ENCODE measurements around the gene SAP30L. TPM values are rescaled to one million over a fixed set of nuclear protein-coding genes. Genes with fewer than 3 reads are reported as not detected.

SAP30L gene
- total RNA-seq, 6 experiments from 2014 or later, result 23.3 to 31.5 (median 28.1) TPM

DNA sequence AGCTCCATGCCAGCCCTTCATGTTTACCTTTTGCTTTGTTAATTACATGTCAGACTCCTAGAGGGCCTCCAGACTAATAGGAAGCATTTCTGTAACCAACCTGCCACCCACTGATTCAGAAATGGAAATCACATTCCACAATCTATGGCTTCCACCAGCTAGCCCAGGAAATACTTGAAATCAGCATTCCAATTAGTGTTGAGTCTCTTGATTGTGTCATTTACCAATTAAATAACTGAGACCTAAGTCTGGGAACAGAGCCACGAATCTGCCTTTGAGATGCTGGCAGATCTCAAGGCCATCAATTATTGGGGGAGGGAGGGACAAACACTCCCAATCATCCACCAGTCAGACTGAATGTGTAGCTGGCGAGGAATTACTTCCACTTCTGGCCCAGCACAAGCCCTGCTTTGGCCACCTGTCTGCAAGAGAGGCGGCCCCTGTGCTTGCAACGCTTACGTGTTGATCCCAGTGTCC lies 27.4 kb upstream of the SAP30L start:
- Mint-ChIP-seq H3K9me3 (no peaks in the 10 kb centered on the region), H3K27me3 (ENCODE audit: insufficient read depth) (peaks cover 4% of the 10 kb centered on the region; the same call in 1 of the 2 replicates), H3K4me3 (no peak overlapping the region), H3K4me1 (ENCODE audit: low read depth) (peaks cover 13% of the 10 kb centered on the region), H3K27ac (peak overlapping the region; percentile 43; the same call in 1 of the 2 replicates), H3K36me3 (ENCODE audit: low read depth) (peaks cover 14% of the 10 kb centered on the region; the same call in 1 of the 2 replicates)
- TF ChIP-seq, protein P1, sequence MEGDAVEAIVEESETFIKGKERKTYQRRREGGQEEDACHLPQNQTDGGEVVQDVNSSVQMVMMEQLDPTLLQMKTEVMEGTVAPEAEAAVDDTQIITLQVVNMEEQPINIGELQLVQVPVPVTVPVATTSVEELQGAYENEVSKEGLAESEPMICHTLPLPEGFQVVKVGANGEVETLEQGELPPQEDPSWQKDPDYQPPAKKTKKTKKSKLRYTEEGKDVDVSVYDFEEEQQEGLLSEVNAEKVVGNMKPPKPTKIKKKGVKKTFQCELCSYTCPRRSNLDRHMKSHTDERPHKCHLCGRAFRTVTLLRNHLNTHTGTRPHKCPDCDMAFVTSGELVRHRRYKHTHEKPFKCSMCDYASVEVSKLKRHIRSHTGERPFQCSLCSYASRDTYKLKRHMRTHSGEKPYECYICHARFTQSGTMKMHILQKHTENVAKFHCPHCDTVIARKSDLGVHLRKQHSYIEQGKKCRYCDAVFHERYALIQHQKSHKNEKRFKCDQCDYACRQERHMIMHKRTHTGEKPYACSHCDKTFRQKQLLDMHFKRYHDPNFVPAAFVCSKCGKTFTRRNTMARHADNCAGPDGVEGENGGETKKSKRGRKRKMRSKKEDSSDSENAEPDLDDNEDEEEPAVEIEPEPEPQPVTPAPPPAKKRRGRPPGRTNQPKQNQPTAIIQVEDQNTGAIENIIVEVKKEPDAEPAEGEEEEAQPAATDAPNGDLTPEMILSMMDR (IDR thresholded peaks at IDR 0.05), result no peak
- no peak for DNase-seq

DNA sequence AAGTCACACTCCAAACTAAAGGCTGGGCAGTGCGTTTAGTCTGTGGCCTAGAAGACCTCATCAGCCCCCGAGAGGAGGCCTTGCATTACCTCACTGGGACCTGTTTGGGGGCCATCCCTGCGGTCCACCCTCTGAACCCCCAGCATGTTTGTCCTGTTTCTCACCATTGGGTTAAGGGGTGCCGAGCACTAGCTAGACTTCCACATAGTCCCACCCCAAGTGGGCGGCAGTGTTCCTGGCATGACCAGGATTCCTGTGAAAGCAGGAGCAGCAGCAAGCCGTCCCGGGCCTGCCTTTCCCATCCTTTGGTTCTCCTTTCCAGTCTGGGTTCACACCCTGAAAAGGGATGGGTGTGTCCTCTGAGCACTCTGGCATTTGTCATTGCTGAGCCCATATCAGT lies 26.6 kb upstream of the SAP30L start:
- H3K4me3 Mint-ChIP-seq, result no peak overlapping the region
- TF ChIP-seq, protein P1 (IDR thresholded peaks at IDR 0.05), result no peak
- peaks cover 13% of the 10 kb centered on the region for H3K4me1 Mint-ChIP-seq (ENCODE audit: low read depth)
- H3K9me3 Mint-ChIP-seq, result no peaks in the 10 kb centered on the region
- peaks cover 14% of the 10 kb centered on the region; the same call in 1 of the 2 replicates for H3K36me3 Mint-ChIP-seq (ENCODE audit: low read depth)
- DNase-seq, result no peak
- peaks cover 4% of the 10 kb centered on the region; the same call in 1 of the 2 replicates for H3K27me3 Mint-ChIP-seq (ENCODE audit: insufficient read depth)
- no peak overlapping the region for H3K27ac Mint-ChIP-seq

DNA sequence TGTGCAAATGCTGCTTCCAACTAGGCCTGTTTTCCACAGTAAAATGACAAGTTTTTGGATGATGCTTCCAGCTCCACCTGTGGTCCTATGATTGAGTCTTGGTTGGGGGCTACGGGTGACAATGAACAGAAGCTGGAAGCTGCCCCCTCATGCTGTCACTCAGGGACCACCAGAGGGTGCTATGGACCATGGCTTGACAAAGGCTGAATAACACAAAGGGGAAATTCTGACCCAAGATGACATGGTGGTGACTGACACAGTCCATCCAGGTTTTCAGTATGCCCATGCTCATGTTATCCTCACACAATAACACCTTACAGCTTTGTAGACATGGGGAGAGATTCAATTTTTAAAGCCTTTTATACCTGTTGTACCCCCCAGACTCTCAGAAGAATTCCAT lies 23.9 kb upstream of the SAP30L start:
- Mint-ChIP-seq H3K4me1 (ENCODE audit: low read depth) (peaks cover 13% of the 10 kb centered on the region), H3K27ac (no peak overlapping the region), H3K27me3 (ENCODE audit: insufficient read depth) (peaks cover 3% of the 10 kb centered on the region; the same call in 1 of the 2 replicates), H3K4me3 (no peak overlapping the region), H3K36me3 (ENCODE audit: low read depth) (peaks cover 14% of the 10 kb centered on the region; the same call in 1 of the 2 replicates), H3K9me3 (no peaks in the 10 kb centered on the region)
- TF ChIP-seq, protein P1 (IDR thresholded peaks at IDR 0.05), result peak; percentile 75
- no peak for DNase-seq

DNA sequence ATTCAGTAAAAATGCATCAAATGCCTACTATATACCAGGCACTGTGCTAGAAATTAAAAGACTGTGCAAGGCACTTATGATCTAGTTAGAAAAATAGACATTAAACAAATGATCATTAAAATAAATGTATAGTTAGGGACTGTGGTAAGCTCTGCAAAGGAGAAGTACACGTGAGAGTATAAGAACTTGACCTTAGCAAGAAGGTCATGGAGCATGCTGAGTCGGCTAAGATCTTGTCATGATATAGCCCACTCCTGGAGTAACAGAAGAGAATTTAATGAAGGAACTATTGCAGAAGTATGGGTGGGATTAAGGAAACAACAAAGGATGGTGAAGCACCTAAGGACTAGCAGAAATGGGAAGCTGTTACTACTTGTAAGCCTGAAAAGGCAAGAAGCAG lies 23.5 kb upstream of the SAP30L start:
- Mint-ChIP-seq H3K9me3 (no peaks in the 10 kb centered on the region), H3K4me3 (no peak overlapping the region), H3K27ac (no peak overlapping the region), H3K36me3 (ENCODE audit: low read depth) (peaks cover 17% of the 10 kb centered on the region; the same call in 1 of the 2 replicates), H3K27me3 (ENCODE audit: insufficient read depth) (peaks cover 3% of the 10 kb centered on the region; the same call in 1 of the 2 replicates), H3K4me1 (ENCODE audit: low read depth) (peaks cover 13% of the 10 kb centered on the region)
- TF ChIP-seq, protein P1 (IDR thresholded peaks at IDR 0.05), result no peak
- no peak for DNase-seq

DNA sequence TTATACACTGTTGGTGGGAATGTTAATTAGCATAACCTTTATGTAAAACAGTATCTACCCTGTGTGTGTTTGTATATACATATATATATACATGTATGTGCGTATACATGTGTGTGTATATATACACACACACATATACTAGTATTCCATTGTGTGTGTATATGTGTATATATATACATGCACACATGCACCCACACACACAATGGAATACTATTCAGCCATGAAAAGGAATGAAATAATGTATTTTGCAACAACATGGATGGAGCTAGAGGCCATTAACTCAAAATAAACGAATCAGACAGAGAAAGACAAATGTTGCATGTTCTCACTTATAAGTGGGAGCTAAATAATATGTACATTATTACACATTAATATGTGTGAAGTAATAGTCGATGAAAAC lies 17.6 kb upstream of the SAP30L start:
- no peak for DNase-seq
- H3K4me3 Mint-ChIP-seq, result no peak overlapping the region
- TF ChIP-seq, protein P1 (IDR thresholded peaks at IDR 0.05), result no peak
- H3K36me3 Mint-ChIP-seq (ENCODE audit: low read depth), result 0 out of 2 replicates have a peak, but pooled peaks cover 4% of the 10 kb centered on the region
- H3K4me1 Mint-ChIP-seq (ENCODE audit: low read depth), result no peaks in the 10 kb centered on the region
- H3K27ac Mint-ChIP-seq, result no peak overlapping the region
- no peaks in the 10 kb centered on the region for H3K9me3 Mint-ChIP-seq
- H3K27me3 Mint-ChIP-seq (ENCODE audit: insufficient read depth), result no peaks in the 10 kb centered on the region
